ENCODE data around the gene SAMD7.

DNA sequence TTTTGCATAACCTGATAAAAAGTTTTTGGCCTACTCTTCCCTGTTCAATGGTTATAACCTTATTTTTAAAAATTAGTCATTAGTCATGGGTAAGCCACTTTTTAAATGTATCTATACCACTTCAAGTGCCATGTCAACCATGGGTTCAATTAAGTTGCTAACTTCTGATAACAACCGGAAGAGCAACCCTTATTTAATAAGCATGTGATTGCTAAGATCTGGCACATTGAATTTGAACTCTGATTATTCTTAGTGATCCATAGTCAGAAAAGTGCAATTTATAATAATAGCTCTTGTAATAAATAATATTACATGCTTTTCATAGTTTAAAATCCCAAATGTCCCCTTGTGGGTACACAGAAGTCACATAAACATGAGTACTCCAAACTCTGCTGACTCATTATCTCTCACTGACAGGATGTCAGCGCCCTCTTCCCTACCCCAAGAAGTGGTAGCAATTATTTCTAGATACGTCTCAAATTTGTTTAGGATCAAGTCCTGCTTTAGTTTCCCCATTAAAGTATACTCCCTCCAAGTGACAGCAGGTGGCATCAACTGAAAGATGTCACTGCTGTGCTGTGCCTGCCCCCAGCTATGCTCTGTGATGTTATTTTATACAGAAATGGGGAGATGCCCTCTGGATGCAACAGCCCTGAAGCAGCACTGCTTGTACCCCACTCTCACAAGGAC is 18.6 kb downstream of the SAMD7 start:
- TF ChIP-seq, protein P1, sequence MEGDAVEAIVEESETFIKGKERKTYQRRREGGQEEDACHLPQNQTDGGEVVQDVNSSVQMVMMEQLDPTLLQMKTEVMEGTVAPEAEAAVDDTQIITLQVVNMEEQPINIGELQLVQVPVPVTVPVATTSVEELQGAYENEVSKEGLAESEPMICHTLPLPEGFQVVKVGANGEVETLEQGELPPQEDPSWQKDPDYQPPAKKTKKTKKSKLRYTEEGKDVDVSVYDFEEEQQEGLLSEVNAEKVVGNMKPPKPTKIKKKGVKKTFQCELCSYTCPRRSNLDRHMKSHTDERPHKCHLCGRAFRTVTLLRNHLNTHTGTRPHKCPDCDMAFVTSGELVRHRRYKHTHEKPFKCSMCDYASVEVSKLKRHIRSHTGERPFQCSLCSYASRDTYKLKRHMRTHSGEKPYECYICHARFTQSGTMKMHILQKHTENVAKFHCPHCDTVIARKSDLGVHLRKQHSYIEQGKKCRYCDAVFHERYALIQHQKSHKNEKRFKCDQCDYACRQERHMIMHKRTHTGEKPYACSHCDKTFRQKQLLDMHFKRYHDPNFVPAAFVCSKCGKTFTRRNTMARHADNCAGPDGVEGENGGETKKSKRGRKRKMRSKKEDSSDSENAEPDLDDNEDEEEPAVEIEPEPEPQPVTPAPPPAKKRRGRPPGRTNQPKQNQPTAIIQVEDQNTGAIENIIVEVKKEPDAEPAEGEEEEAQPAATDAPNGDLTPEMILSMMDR (conservative IDR thresholded peaks at IDR 0.05; ENCODE audit: low read length): peak; percentile 81
- TF ChIP-seq EZH2phosphoT487 (IDR thresholded peaks at IDR 0.05; ENCODE audit: borderline replicate concordance, low read depth, low read length): no peak

Measured in OCI-LY7 (cell line).